MM.1S (cell line): Measurements from ENCODE around the gene CCR3.

Experiments used
- CTCF ChIP-seq: fragments of 300-600 bp; sonication (generic); IDR thresholded peaks from 2 replicates; pipeline ENCODE4 v1.5.1; 2016; ENCODE audit warnings: antibody characterized with exemption, low read length, mixed read lengths
- EZH2 ChIP-seq: fragments of 300-600 bp; sonication (generic); optimal IDR thresholded peaks from 2 replicates; pipeline ENCODE3; 2017; ENCODE audit warnings: low read depth, mild to moderate bottlenecking, antibody characterized with exemption, low read length, mixed read lengths

GRCh38 chr3:46271209-46271745 is 29.0 kb downstream of the CCR3 start:
- no peak for TF ChIP-seq CTCF
- no peak for TF ChIP-seq EZH2
